ENCODE results near the gene DENND6B. TPM values are rescaled to one million over a fixed set of nuclear protein-coding genes. Genes with fewer than 3 reads are reported as not detected.

DENND6B gene
- total and polyA plus RNA-seq, 2 of the 13 experiments (the other 11 are each of a cell fraction or from before 2014, with no cell fraction given) = 0.95 to 3.8 TPM

DNA sequence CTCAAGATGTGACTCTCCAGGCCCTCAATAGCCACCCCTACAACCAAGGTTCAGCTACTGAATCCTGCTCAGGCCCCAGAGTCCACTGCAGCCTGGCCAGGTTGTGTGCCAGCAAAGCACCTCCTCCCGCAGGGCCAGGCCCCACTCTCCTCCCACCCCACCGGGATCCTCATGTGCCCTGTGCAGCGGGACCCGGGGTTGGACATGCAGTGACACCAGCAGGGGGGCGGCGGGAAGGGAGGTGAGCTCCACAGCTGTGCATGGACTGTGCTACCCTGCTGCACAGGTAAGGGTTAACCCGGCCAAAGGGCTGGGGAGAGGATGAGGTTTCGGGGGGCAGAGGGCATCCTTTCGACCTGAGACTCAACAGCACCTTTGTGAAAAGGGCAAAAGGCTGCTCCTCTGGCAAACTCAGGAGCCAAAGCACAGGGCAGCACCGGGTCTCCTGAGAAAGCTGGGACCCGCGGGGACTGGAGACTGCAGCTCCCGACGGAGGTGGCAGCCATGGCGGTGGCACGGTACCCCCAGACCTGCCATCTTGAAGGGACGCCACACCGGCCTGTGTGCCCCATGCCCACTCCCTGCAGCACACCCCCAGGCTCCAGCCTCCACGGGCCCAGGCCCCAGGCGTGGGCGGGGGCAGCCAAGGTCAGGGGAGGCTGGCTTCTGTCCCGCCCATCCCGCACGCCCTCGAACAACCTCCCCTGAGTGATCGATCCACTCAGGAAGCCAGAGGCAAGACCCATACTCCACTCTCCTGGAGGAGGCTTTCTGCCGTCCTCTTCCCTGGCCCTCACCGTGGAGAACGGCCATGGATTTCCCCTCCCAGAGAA lies 29.9 kb downstream of the DENND6B start (continued):
- no peak for TF ChIP-seq DDIT3 (CRISPR knock-in tag; IDR thresholded peaks at IDR 0.05)
- no peak for TF ChIP-seq POLR2G (IDR thresholded peaks at IDR 0.05; ENCODE audit: low read depth, low read length)
- TF ChIP-seq ZNF747 (CRISPR knock-in tag; IDR thresholded peaks at IDR 0.05; ENCODE audit: borderline replicate concordance) = 0 out of 2 replicates have a peak, but pooled peaks have one; percentile 25
- TF ChIP-seq, protein P1, sequence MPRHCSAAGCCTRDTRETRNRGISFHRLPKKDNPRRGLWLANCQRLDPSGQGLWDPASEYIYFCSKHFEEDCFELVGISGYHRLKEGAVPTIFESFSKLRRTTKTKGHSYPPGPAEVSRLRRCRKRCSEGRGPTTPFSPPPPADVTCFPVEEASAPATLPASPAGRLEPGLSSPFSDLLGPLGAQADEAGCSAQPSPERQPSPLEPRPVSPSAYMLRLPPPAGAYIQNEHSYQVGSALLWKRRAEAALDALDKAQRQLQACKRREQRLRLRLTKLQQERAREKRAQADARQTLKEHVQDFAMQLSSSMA (CRISPR knock-in tag; IDR thresholded peaks at IDR 0.05) = no peak
- TF ChIP-seq HOXA3 (CRISPR knock-in tag; IDR thresholded peaks at IDR 0.05) = 0 out of 2 replicates have a peak, but pooled peaks have one; percentile 15
- no peak for TF ChIP-seq ZNF891 (CRISPR knock-in tag; IDR thresholded peaks at IDR 0.05)
- peak; percentile 98 for TF ChIP-seq ZSCAN25 (CRISPR knock-in tag; IDR thresholded peaks at IDR 0.05)
- no peak for TF ChIP-seq PHF8 (CRISPR knock-in tag; IDR thresholded peaks at IDR 0.05)
- TF ChIP-seq, protein P2, sequence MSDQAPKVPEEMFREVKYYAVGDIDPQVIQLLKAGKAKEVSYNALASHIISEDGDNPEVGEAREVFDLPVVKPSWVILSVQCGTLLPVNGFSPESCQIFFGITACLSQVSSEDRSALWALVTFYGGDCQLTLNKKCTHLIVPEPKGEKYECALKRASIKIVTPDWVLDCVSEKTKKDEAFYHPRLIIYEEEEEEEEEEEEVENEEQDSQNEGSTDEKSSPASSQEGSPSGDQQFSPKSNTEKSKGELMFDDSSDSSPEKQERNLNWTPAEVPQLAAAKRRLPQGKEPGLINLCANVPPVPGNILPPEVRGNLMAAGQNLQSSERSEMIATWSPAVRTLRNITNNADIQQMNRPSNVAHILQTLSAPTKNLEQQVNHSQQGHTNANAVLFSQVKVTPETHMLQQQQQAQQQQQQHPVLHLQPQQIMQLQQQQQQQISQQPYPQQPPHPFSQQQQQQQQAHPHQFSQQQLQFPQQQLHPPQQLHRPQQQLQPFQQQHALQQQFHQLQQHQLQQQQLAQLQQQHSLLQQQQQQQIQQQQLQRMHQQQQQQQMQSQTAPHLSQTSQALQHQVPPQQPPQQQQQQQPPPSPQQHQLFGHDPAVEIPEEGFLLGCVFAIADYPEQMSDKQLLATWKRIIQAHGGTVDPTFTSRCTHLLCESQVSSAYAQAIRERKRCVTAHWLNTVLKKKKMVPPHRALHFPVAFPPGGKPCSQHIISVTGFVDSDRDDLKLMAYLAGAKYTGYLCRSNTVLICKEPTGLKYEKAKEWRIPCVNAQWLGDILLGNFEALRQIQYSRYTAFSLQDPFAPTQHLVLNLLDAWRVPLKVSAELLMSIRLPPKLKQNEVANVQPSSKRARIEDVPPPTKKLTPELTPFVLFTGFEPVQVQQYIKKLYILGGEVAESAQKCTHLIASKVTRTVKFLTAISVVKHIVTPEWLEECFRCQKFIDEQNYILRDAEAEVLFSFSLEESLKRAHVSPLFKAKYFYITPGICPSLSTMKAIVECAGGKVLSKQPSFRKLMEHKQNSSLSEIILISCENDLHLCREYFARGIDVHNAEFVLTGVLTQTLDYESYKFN (CRISPR knock-in tag; conservative IDR thresholded peaks at IDR 0.05) = peak; percentile 59
- TF ChIP-seq, protein P3, sequence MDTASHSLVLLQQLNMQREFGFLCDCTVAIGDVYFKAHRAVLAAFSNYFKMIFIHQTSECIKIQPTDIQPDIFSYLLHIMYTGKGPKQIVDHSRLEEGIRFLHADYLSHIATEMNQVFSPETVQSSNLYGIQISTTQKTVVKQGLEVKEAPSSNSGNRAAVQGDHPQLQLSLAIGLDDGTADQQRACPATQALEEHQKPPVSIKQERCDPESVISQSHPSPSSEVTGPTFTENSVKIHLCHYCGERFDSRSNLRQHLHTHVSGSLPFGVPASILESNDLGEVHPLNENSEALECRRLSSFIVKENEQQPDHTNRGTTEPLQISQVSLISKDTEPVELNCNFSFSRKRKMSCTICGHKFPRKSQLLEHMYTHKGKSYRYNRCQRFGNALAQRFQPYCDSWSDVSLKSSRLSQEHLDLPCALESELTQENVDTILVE (CRISPR knock-in tag; IDR thresholded peaks at IDR 0.05) = no peak
- TF ChIP-seq, protein P4, sequence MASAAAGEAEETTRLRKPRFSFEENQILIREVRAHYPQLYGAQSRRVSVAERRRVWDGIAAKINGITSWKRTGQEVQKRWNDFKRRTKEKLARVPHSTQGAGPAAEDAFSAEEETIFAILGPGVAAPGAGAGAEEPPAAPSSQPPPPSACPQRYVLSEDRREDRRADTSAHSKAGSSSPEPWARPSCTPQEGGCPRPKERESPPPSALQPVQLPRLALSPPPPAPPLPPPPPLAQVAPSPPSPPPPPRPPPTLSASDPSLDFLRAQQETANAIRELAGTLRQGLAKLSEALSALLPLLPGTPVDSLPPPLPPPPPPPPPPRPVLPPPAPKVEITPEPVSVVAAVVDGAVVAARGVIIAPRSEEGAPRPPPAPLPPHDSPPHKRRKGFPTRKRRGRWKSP (CRISPR knock-in tag; IDR thresholded peaks at IDR 0.05) = no peak
- TF ChIP-seq ONECUT2 (CRISPR knock-in tag; IDR thresholded peaks at IDR 0.05) = peak; percentile 87
- no peak for TF ChIP-seq SP140L (CRISPR knock-in tag; IDR thresholded peaks at IDR 0.05; ENCODE audit: borderline replicate concordance)
- TF ChIP-seq NONO (IDR thresholded peaks at IDR 0.05) = no peak
- TF ChIP-seq NONO (CRISPR knock-in tag; conservative IDR thresholded peaks at IDR 0.05) = 0 out of 2 replicates have a peak, but pooled peaks have one; percentile 34
- no peak for TF ChIP-seq ZNF232 (CRISPR knock-in tag; IDR thresholded peaks at IDR 0.05; ENCODE audit: borderline replicate concordance)
- TF ChIP-seq JDP2 (CRISPR knock-in tag; IDR thresholded peaks at IDR 0.05; ENCODE audit: borderline replicate concordance) = no peak
- TF ChIP-seq ZNF3 (CRISPR knock-in tag; IDR thresholded peaks at IDR 0.05) = no peak
- TF ChIP-seq HMGA1 (CRISPR knock-in tag; conservative IDR thresholded peaks at IDR 0.05) = no peak
- TF ChIP-seq PITX1 (CRISPR knock-in tag; IDR thresholded peaks at IDR 0.05) = no peak
- no peak for TF ChIP-seq TBP (CRISPR knock-in tag; IDR thresholded peaks at IDR 0.05)
- TF ChIP-seq NCOA2 (CRISPR knock-in tag; IDR thresholded peaks at IDR 0.05) = no peak
- no peak; the same call in 1 of the 2 replicates for TF ChIP-seq ZNF543 (CRISPR knock-in tag; IDR thresholded peaks at IDR 0.05)

All from HepG2 (cell line).